Sciatic nerve (tissue), 2 donors: ENCODE measurements around the gene JUN. TPM values are rescaled to one million over a fixed set of nuclear protein-coding genes. Genes with fewer than 3 reads are reported as not detected.

Experiments used
- ATAC-seq: fragments of 200-7000 bp; cut with Tn5 transposase; one replicate; pipeline ENCODE4 v1.9.1; 2020; ENCODE audit warnings: mild to moderate bottlenecking, moderate library complexity
- DNase-seq: peaks from one replicate; pipeline ENCODE4 v3.0.0-alpha.2; 2020; ENCODE audit warnings: low spot score
- intact Hi-C: fragments of 100-400 bp; cut with DNase I; formaldehyde crosslinking; loops from one replicate; pipeline ENCODE4 v1.14.2; 2022
- total RNA-seq: library from RNA; stranded (reverse); fragmentation: NEBNext Ultra II Directional; extraction: Animal tissue kit (Norgen Biotek cat#: 25700); gene quantifications from one replicate; pipeline ENCODE4 v1.2.1, GENCODE V29; 2021
- donor health status: DM: no; HTN: no; CAD: no.
- donor health status: DM: no; HTN: no; CAD: no.

JUN gene
- total RNA-seq, 1 donor from 2014 or later = 179 TPM

DNA sequence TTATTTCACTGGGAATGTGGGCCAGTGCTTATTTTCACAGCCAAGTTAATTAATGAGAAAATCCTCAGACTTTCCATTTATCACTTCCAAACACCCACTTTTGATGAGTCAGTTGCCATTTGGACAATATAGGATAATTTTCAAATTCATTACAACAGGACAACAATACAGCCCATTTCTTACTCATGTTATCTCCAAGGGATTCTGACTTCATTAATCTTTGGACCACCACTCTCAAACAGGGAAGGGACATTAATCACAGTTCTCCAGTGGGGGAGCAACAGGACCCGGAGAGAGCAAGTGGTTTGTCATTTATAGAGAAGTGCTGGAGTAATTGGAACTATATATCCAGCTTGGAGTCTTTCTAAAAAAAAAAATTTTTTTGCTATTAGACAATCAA lies 38.7 kb downstream of the JUN start:
- intact Hi-C loops = loop anchor here (5.0 kb wide), 1 partner anchor 493 kb away; no protein-coding TSS in a partner anchor
- ATAC-seq = no peak
- DNase-seq = no peak

DNA sequence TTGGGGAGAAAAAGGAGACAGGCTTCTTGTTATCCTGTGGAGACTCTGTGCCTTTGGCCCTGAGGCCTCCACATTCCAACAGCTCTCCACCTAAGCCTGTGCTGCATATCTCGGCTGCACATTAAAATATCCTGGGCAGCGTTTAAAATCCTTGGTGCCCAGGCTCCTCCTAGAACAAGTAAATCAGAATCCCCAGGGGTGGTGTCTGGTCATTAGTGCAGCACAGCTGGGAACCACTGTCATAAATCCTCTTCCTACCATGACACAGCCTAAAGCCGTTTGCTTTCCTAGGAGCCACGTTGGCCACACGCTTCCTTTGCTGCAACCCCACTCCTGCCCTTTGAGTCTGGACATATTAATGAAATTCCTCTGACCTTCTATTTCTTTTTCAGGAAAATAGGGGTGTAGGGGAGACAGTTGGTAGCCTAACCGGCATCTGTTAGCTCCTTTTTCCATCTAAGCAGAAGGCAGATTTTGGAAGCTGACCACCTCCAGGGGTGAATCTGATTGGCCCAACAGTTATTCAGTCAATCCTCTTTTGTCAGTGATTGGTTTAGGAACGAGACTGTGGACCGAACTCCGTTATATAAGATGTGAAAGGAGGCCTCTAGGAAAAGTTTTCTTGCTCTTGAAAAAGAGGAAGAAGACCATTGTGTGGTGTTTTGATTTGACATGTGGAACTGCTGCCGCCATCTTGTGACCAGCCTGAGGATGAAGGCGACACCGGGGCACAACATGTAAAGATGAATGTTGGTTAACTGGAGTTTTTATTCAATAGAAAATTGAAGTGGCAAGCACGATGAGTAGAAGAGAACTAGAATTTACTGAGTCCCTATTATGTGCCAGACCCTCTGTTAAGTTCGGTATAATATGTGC lies 41.9 kb downstream of the JUN start:
- intact Hi-C loops = no loop called here
- ATAC-seq = no peak
- DNase-seq = no peak

DNA sequence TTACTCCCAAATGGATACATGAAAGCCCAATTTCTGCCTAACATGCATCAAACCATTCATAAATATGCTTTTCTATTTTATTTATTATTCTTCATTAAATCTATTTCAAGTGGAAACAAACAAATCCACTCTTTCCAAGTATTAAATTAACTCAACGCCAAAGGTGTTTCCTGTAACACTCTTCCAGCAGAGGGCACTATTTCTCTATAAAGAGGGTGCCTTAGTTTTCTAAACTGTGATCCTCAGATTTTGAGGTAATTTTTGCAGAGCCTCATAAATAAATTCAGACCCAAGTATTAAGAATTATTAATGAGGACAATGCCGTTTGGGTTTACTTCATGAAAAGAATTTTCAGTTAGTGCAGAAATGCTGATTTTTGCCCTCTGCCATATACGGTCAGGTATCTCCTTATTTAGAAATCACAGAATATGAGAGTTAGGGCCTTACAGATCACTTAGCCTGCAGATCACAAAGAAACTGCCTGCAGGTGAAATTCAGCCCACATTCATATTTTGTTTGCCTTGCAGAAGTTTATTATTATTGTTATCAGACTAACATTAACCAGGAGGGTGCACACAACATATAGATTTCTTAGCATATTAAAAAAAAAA lies 43.9 kb downstream of the JUN start:
- DNase-seq (no peak), ATAC-seq (peak; percentile 80)
- intact Hi-C loops = no loop called here

DNA sequence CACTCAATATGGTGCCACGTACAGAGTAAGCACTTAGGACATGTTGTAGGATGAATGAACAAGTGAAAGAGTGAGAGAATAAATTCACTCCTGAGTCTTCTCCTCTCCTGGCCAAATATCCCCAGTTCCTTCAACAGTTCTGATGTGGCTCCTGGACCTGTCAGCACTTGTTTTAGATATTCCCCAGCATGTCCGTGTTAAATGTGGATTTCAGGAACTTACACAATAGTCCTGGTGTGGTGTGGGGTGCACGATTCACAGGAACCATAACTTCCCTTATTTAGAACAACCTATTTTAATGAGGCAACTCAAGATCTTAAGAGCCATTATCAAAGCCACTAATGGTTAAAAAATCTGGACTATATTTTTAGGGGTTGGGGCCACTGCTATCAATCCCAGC lies 45.0 kb downstream of the JUN start:
- intact Hi-C loops = no loop called here

DNA sequence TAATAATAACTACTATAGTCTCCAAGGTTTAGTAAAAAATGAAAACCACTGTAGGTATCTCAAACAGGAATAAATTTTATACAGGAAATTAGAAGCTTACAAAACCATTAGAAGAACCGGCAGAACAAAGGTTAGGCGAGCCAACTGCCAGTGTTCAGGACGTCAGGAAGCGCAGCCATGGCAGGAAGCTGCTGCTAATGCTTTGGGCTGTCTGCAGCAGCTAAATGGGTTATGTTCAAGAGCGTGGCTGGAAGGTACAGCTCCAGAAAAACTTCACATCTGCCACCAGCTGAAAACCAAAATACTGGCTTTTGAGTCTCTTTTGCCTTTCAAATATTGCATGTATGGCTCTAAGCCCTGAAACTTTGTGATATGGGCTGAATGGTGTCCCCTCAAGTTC lies 48.3 kb downstream of the JUN start:
- ATAC-seq (no peak), DNase-seq (no peak)
- intact Hi-C loops = no loop called here

More for the DNA sequence above, 45.0 kb downstream of the JUN start:
- ATAC-seq (no peak), DNase-seq (no peak)

DNA sequence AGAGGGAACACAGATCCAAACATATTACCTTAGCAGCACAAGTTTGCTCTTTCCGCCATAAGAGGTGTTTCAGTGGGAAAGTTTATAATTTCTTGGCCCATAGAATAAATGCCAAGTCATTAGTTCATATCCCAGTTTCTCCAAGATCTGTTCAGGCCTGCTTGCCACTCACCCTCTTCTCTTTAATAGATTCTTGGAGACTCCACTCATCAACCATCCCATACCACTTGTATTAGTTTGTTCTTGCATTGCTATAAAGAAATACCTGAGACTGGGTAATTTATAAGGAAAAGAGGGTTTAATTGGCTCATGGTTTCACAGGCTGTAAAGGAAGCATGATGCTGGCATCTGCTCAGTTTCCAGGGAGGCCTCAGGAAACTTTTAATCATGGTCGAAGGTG lies 49.2 kb downstream of the JUN start:
- DNase-seq (no peak), ATAC-seq (no peak)
- intact Hi-C loops = no loop called here

DNA sequence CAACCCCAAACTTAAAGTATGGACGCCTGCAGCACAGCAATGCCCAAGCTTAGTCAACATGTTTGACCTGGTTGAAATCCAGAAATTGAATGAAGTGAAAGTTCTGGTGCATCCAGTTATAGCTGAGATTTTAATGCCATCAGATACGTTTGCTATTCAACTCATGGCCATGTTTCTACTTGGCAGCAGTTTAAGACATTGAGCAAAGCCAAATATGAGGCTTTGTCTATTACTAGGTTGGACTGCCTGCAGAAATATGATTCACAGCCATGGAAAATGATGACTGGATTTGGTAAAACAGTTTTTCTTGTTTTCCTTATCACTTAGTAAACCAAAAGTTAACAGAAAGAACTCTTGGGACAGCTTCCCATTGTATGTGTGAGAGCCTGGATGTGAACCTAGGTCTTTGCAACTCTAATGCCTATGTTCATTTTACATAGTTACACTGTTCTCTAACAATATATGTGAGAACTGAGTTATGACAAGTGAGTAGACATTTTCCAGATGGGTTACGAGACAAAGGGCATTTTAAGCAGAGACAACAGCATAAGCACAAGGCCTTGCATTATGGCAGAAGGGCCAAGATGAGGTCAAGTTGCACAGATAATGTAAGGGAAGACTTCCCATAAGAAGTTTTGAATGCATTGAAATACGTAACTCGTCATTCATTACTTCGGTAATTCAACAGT lies 51.6 kb downstream of the JUN start:
- no peak for DNase-seq
- intact Hi-C loops = no loop called here
- no peak for ATAC-seq

Other genes starting within 250 kb of the JUN start
- gene OMA1, start 237.3 kb downstream of the JUN start, total RNA-seq = 40.2 TPM
- 5.0 TPM for gene TACSTD2, start 206.8 kb downstream of the JUN start, total RNA-seq
- gene MYSM1, start 84.0 kb downstream of the JUN start, total RNA-seq = 48.4 TPM